AG09309 (cell line): ENCODE results near the gene PARP15.

ENCODE experiments used
- DNase-seq: peaks from one replicate; pipeline ENCODE4 v3.0.0-alpha.2; 2010; ENCODE audit warnings: low read depth
- H3K4me3 ChIP-seq: 2 replicates; pipeline ENCODE4 v1.5.1; 2011; ENCODE audit warnings: mild to moderate bottlenecking, low read depth, low read length, moderate library complexity; ENCODE audit not compliant: control insufficient read depth
- TF ChIP-seq, protein P1 (sequence below): IDR thresholded peaks from 2 replicates; pipeline ENCODE4 v1.5.1; 2011; ENCODE audit warnings: mild to moderate bottlenecking, low read depth, low read length, inconsistent platforms; ENCODE audit not compliant: insufficient read depth, control insufficient read depth; ENCODE audit errors: missing control alignments

PARP15 gene

DNA sequence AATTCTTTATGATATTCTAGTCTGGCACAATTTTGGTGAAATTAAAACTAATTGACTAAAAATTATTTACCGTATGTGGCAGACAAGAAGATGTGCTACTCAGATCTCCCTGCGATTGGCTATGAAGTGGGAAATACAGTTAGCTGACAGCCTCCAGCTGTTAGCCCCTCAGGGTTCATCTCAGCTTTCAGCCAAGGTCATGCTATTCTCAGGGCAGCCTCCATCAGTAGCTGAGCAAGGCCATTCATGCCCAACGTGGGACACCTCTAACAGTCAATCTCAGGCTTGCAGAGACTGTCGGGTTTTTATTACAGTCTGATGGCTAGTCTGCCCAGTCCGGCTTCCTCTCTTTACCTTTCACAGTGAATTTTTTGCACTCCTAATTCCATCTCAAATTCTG, 20.1 kb upstream of the PARP15 start:
- no peak for DNase-seq
- no peak overlapping the region for H3K4me3 ChIP-seq
- TF ChIP-seq, protein P1, sequence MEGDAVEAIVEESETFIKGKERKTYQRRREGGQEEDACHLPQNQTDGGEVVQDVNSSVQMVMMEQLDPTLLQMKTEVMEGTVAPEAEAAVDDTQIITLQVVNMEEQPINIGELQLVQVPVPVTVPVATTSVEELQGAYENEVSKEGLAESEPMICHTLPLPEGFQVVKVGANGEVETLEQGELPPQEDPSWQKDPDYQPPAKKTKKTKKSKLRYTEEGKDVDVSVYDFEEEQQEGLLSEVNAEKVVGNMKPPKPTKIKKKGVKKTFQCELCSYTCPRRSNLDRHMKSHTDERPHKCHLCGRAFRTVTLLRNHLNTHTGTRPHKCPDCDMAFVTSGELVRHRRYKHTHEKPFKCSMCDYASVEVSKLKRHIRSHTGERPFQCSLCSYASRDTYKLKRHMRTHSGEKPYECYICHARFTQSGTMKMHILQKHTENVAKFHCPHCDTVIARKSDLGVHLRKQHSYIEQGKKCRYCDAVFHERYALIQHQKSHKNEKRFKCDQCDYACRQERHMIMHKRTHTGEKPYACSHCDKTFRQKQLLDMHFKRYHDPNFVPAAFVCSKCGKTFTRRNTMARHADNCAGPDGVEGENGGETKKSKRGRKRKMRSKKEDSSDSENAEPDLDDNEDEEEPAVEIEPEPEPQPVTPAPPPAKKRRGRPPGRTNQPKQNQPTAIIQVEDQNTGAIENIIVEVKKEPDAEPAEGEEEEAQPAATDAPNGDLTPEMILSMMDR, result no peak

DNA sequence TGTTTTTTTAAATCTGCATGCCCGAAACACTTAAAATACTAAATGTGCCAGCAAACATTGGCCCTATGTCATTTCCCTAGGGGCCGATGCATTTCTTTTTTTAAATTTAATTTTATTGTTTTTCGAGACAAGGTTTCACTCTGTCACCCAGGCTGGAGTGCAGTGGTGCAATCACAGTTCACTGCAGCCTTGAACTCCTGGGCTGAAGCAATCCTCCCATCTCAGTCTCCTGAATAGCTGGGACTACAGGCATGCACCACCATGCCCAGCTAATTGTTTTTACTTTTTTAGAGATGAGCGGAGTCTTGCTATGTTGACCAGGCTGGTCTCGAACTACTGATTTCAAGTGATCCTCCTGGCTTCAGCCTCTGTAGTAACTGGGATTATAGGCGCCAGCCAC, 18.8 kb upstream of the PARP15 start:
- H3K4me3 ChIP-seq, result no peak overlapping the region
- TF ChIP-seq, protein P1, result no peak
- no peak for DNase-seq

DNA sequence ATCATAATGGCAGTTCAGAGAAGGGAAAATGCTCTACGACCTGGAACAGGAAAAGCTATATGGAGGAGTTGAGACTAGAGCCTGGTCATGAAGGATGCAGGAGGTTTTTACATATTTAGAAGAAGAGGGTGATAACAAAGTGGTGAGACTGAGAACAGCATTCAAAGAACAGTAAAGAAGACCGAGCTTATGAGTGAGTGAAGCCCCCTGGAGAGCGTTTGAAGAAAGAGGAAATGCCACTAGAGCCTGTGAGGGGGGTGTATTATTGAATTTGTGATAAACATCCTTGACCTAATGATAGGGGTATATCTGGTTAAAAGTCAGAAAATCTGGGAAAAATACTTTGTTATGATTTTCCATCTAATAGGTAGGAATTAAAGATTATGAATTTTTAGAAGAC, 17.5 kb upstream of the PARP15 start:
- no peak for DNase-seq
- no peak overlapping the region for H3K4me3 ChIP-seq
- TF ChIP-seq, protein P1, result no peak

DNA sequence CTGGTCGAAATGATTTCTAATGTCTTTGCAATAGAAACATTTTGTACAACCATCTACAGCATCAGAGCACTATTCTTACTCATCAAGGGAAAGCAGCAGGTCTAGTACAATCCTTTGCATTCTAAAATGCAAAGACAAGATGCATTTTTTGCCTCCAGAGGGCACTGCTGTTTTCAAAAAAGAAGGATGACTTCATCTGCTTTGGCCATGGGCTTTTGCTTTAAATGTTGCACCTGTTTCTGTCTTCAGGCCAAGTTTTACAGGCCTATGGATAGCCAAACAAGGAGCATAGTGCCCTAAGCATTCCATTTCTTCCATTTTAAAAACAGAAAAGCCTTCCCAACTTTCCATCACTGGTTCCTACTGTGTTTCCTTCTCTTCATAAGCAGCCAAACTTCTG, 16.8 kb upstream of the PARP15 start:
- TF ChIP-seq, protein P1, result peak; percentile 68
- DNase-seq, result no peak
- H3K4me3 ChIP-seq, result no peak overlapping the region

DNA sequence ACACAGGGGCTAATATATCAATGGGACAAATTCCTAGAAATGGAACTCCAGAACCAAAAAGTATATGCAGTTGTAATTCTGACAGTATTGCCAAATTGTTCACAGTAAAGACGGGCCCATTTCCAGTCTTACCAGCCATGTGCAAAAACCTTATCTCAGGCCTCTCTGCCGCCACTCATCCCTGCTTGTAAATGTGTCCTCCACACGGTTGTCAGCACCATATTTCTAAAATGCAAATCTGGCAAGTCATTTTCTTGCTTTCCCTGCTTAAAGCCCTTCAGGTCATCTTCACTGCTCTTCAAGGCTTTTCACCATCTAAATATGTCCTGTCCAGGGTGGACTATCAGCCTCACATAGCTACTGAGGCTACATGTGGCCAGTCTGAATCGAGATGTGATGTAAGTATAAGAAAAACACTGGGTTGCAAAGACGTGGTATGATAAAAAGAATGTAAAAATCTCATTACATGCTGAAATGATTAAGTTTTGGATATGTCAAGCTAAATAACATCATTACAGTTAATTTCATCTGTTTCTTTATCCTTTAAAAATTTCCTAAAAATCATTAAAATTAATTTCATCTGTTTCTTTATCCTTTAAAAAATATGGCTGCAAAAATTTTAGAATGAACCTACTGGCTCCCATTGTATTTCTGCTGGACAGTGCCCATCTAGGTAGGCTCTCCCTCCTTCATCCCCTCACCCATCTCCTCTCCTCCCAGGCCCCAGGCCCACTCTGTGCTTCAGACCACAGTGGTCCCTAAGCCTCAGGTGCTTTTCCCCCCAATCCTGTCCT, 14.3 kb upstream of the PARP15 start:
- TF ChIP-seq, protein P1, result no peak
- peak overlapping the region; percentile 96 for H3K4me3 ChIP-seq
- no peak for DNase-seq

DNA sequence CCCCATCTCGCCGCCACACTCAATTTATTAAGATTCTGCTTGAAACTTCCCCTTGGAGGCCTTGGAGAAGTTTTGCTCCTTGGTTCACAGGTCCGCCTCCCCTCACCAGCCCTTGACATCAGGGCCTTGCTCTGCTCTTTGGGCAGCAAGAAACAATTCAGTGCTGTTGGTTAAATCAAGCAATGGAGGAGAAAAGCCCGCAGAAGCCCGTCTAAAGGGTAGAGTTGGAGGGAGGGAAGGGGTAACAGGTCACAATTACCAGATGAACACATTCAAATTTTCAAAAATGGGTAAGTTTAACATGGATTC, 13.8 kb upstream of the PARP15 start:
- TF ChIP-seq, protein P1, result no peak
- H3K4me3 ChIP-seq, result peak overlapping the region; percentile 96
- no peak for DNase-seq
